IMR-90 (cell line): ENCODE measurements around the gene TRAPPC12. TPM values are rescaled to one million over a fixed set of nuclear protein-coding genes. Genes with fewer than 3 reads are reported as not detected.

Experiments
- ATAC-seq: fragments of 200-7000 bp; cut with Tn5 transposase; 2 replicates; pipeline ENCODE4 v1.9.1; 2020; ENCODE audit warnings: low read depth, mild to moderate bottlenecking, moderate library complexity
- BruUV-seq: library from RNA; stranded (reverse); fragments of 400-500 nt; replicated peaks from 2 replicates; lab custom pipeline; 2021; lab: Mats Ljungman, UMichigan
- CTCF ChIA-PET: fragments of 300-600 bp; formaldehyde crosslinking; extraction: SDS; loops from one replicate; lab custom pipeline; 2021; ENCODE audit warnings: antibody characterized with exemption; lab: Yijun Ruan, JAX
- POLR2A ChIA-PET: fragments of 300-600 bp; sonication (Branson Sonifier 250); formaldehyde crosslinking; loops from one replicate; lab custom pipeline; 2022; ENCODE audit warnings: antibody characterized with exemption; ENCODE audit not compliant: unreplicated experiment; lab: Charles Lee
- DNase-seq: peaks from one replicate; pipeline ENCODE4 v3.0.0; 2013
- H2AFZ ChIP-seq: replicated peaks from 2 replicates; pipeline ENCODE3; 2013; ENCODE audit warnings: low read length, mild to moderate bottlenecking; ENCODE audit not compliant: poor library complexity
- H2AK5ac ChIP-seq: 2 replicates; pipeline ENCODE4 v1.6.1; 2013; ENCODE audit warnings: low read depth, low read length, inconsistent platforms
- H2AK9ac ChIP-seq: replicated peaks from 2 replicates; pipeline ENCODE3; 2013; ENCODE audit warnings: mild to moderate bottlenecking, low read depth, low read length, moderate library complexity; ENCODE audit not compliant: poor library complexity
- H2BK120ac ChIP-seq: 2 replicates; pipeline ENCODE4 v1.6.1; 2013; ENCODE audit warnings: low read depth, low read length, inconsistent platforms
- H2BK15ac ChIP-seq: 3 replicates; pipeline ENCODE4 v1.6.1; 2013; ENCODE audit warnings: low read depth, low read length, inconsistent platforms
- H2BK20ac ChIP-seq: 2 replicates; pipeline ENCODE4 v1.6.1; 2013; ENCODE audit warnings: low read depth, mild to moderate bottlenecking, inconsistent platforms, low read length, moderate library complexity
- H2BK5ac ChIP-seq: 2 replicates; pipeline ENCODE4 v1.6.1; 2013; ENCODE audit warnings: mild to moderate bottlenecking, low read depth, low read length, inconsistent platforms; ENCODE audit not compliant: poor library complexity, severe bottlenecking
- H3K14ac ChIP-seq: replicated peaks from 2 replicates; pipeline ENCODE4 v1.6.1; 2013; ENCODE audit warnings: low read depth, low read length, inconsistent platforms
- H3K18ac ChIP-seq: 2 replicates; pipeline ENCODE4 v1.6.1; 2013; ENCODE audit warnings: low read depth, low read length, control low read depth
- H3K23ac ChIP-seq: 2 replicates; pipeline ENCODE4 v1.6.1; 2013; ENCODE audit warnings: low read depth, low read length, inconsistent platforms
- H3K27ac ChIP-seq: 2 replicates; pipeline ENCODE4 v1.5.1; 2013; ENCODE audit warnings: mild to moderate bottlenecking, control low read depth, low read length; ENCODE audit not compliant: insufficient read depth
- H3K27me3 ChIP-seq: 2 replicates; pipeline ENCODE4 v1.6.1; 2013; ENCODE audit warnings: low read length; ENCODE audit not compliant: control insufficient read depth, insufficient read depth
- H3K36me3 ChIP-seq: 2 replicates; pipeline ENCODE4 v1.6.1; 2013; ENCODE audit warnings: low read length, mixed read lengths; ENCODE audit not compliant: control insufficient read depth, insufficient read depth
- H3K4ac ChIP-seq: 2 replicates; pipeline ENCODE4 v1.6.1; 2013; ENCODE audit warnings: low read depth, low read length, inconsistent platforms
- H3K4me1 ChIP-seq: 2 replicates; pipeline ENCODE4 v1.6.1; 2013; ENCODE audit warnings: low read length, mixed read lengths; ENCODE audit not compliant: control insufficient read depth, insufficient read depth
- H3K4me2 ChIP-seq: 2 replicates; pipeline ENCODE4 v1.6.1; 2013; ENCODE audit warnings: low read depth, mild to moderate bottlenecking, control low read depth, low read length, moderate library complexity
- H3K4me3 ChIP-seq: 2 replicates; pipeline ENCODE4 v1.5.1; 2013; ENCODE audit warnings: low read depth, mild to moderate bottlenecking, control low read depth, low read length, moderate library complexity; ENCODE audit not compliant: insufficient read depth
- H3K56ac ChIP-seq: 2 replicates; pipeline ENCODE4 v1.6.1; 2013; ENCODE audit warnings: low read length, inconsistent platforms; ENCODE audit not compliant: insufficient read depth; ENCODE audit errors: extremely low read depth
- H3K79me1 ChIP-seq, 2 experiments: 2 replicates each; pipeline ENCODE4 v1.6.1; 2013; ENCODE audit warnings: low read length in 2 of 2, inconsistent platforms in 1 of 2, low read depth in 1 of 2
- H3K9ac ChIP-seq: 2 replicates; pipeline ENCODE4 v1.6.1; 2013; ENCODE audit warnings: low read depth, low read length, control low read depth
- H3K9me1 ChIP-seq: 2 replicates; pipeline ENCODE4 v1.6.1; 2013; ENCODE audit warnings: low read length, inconsistent platforms; ENCODE audit not compliant: insufficient read depth
- H3K9me3 ChIP-seq: 2 replicates; pipeline ENCODE4 v1.6.1; 2013; ENCODE audit warnings: low read length; ENCODE audit not compliant: control insufficient read depth, insufficient read depth
- H4K20me1 ChIP-seq: 2 replicates; pipeline ENCODE4 v1.6.1; 2013; ENCODE audit warnings: low read length, inconsistent platforms; ENCODE audit not compliant: insufficient read depth
- H4K5ac ChIP-seq: 2 replicates; pipeline ENCODE4 v1.6.1; 2013; ENCODE audit warnings: mild to moderate bottlenecking, low read depth, low read length, control low read depth
- H4K8ac ChIP-seq, 2 experiments: 2 replicates each; pipeline ENCODE4 v1.6.1; 2013; ENCODE audit warnings: low read depth in 2 of 2, low read length in 2 of 2, control low read depth in 1 of 2, inconsistent platforms in 1 of 2
- H4K91ac ChIP-seq: 2 replicates; pipeline ENCODE4 v1.6.1; 2013; ENCODE audit warnings: low read depth, low read length, inconsistent platforms; ENCODE audit not compliant: insufficient read depth
- CEBPB ChIP-seq: IDR thresholded peaks from 2 replicates; pipeline ENCODE4 v1.6.1; 2012; ENCODE audit warnings: low read depth, low read length, improper control_type of control experiment
- CHD1 ChIP-seq: IDR thresholded peaks from 2 replicates; pipeline ENCODE4 v1.6.1; 2012; ENCODE audit warnings: low read depth, low read length, improper control_type of control experiment
- CTCF ChIP-seq: conservative IDR thresholded peaks from 2 replicates; pipeline ENCODE4 v1.5.1; 2012; ENCODE audit warnings: mild to moderate bottlenecking, low read depth, low read length, improper control_type of control experiment
- ELK1 ChIP-seq: fragments of 150-350 bp; IDR thresholded peaks from 2 replicates; pipeline ENCODE4 v1.6.1; 2016; ENCODE audit warnings: low read depth, mild to moderate bottlenecking, low read length, moderate library complexity, borderline replicate concordance
- FOS ChIP-seq: fragments of 150-350 bp; IDR thresholded peaks from 2 replicates; pipeline ENCODE4 v1.6.1; 2016; ENCODE audit warnings: low read depth, low read length
- MAZ ChIP-seq: IDR thresholded peaks from 2 replicates; pipeline ENCODE4 v1.6.1; 2012; ENCODE audit warnings: low read depth, mild to moderate bottlenecking, low read length, improper control_type of control experiment, moderate library complexity, borderline replicate concordance
- MXI1 ChIP-seq: IDR thresholded peaks from 2 replicates; pipeline ENCODE4 v1.6.1; 2012; ENCODE audit warnings: low read depth, mild to moderate bottlenecking, low read length, moderate library complexity, borderline replicate concordance
- NFE2L2 ChIP-seq: fragments of 150-350 bp; IDR thresholded peaks from 2 replicates; pipeline ENCODE4 v1.6.1; 2016; ENCODE audit warnings: low read depth, mild to moderate bottlenecking, low read length
- POLR2A ChIP-seq: IDR thresholded peaks from 2 replicates; pipeline ENCODE4 v1.6.1; 2012; ENCODE audit warnings: mild to moderate bottlenecking, low read depth, low read length
- RAD21 ChIP-seq: IDR thresholded peaks from 2 replicates; pipeline ENCODE4 v1.6.1; 2012; ENCODE audit warnings: low read length, improper control_type of control experiment
- RCOR1 ChIP-seq: IDR thresholded peaks from 2 replicates; pipeline ENCODE4 v1.6.1; 2012; ENCODE audit warnings: mild to moderate bottlenecking, low read length, improper control_type of control experiment; ENCODE audit not compliant: insufficient replicate concordance
- RFX5 ChIP-seq: IDR thresholded peaks from 2 replicates; pipeline ENCODE4 v1.8.0; 2012; ENCODE audit warnings: low read depth, mild to moderate bottlenecking, low read length, moderate library complexity
- SMC3 ChIP-seq: fragments of 150-350 bp; IDR thresholded peaks from 2 replicates; pipeline ENCODE4 v1.6.1; 2016; ENCODE audit warnings: low read depth, mild to moderate bottlenecking, antibody characterized with exemption, low read length, moderate library complexity
- USF2 ChIP-seq: fragments of 150-350 bp; IDR thresholded peaks from 2 replicates; pipeline ENCODE4 v1.6.1; 2017; ENCODE audit warnings: mild to moderate bottlenecking, antibody characterized with exemption, low read length, low read depth
- WGBS, 2 experiments: methylation state at CpG; one replicate each; pipeline versions ENCODE4 v1.1.5 to v1.1.7; 2013; ENCODE audit warnings: missing lambda C conversion rate in 2 of 2; ENCODE audit not compliant: insufficient read length in 1 of 2; ENCODE audit errors: extremely low coverage in 2 of 2; 5-methylcytosine and 5-hydroxymethylcytosine counted together
- dilution Hi-C: fragments of 300-500 bp; cut with HindIII; formaldehyde crosslinking; loops from one replicate; pipeline ENCODE4 v1.14.3; 2018; ENCODE audit warnings: low sequenced_read_pairs; ENCODE audit not compliant: unreplicated experiment
- in situ Hi-C: fragments of 300-500 bp; cut with MboI; formaldehyde crosslinking; loops from 3 replicates; pipeline ENCODE4 v1.14.3; 2019; ENCODE audit warnings: low sequenced_read_pairs, inconsistent platforms, mixed read lengths
- intact Hi-C: fragments of 100-400 bp; cut with micrococcal nuclease; formaldehyde crosslinking; loops from 2 replicates; pipeline ENCODE4 v1.10.0; 2022
- polyA plus RNA-seq, 3 experiments: library from polyadenylated mRNA; depleted of rRNA; stranded (reverse); fragments of >200 nt; gene quantifications; 2 replicates each; pipeline ENCODE4 v1.2.3, GENCODE V29; 2012; ENCODE audit warnings: low replicate concordance in 1 of 3
- total RNA-seq: library from RNA; depleted of rRNA; stranded (reverse); fragments of >200 nt; gene quantifications from 2 replicates; pipeline ENCODE4 v1.2.3, GENCODE V29; 2012

The TRAPPC12 gene
- total and polyA plus RNA-seq, 2 of the 4 experiments (the other 2 are of a cell fraction), result 25.8 to 69.9 TPM

- H3K36me3 ChIP-seq, result peaks cover 31% of the 10 kb centered on the region
- no peak overlapping the region; the same call in 1 of the 2 replicates for H3K23ac ChIP-seq
- no peaks in the 10 kb centered on the region; the same call in 1 of the 2 replicates for H4K20me1 ChIP-seq
- no peak overlapping the region for H3K18ac ChIP-seq
- ChIA-PET CTCF (interaction anchor here (0.5 to 1.5 kb wide), 2 partner anchors 11 to 18 kb away, joined by 3 to 5 read pairs; no protein-coding TSS in a partner anchor), POLR2A (no interaction called here)
- no peaks in the 10 kb centered on the region for H3K27me3 ChIP-seq
- H2AFZ ChIP-seq, result no peak overlapping the region
- no peak overlapping the region for H4K8ac ChIP-seq
- no peak overlapping the region for H3K4ac ChIP-seq
- H3K4me2 ChIP-seq, result no peak overlapping the region
- ATAC-seq (no peak), DNase-seq (no peak)
- H3K56ac ChIP-seq, result no peak overlapping the region
- no peak overlapping the region for H3K14ac ChIP-seq
- no peak overlapping the region for H2BK120ac ChIP-seq
- in situ Hi-C loops (no loop called here), intact Hi-C loops (no loop called here), dilution Hi-C loops (no loop called here)
- WGBS, 2 experiments, result no CpG with 5 or more reads among the region's 7 CpGs
- peaks cover 24 to 33% of the 10 kb centered on the region in 2 experiments for H3K79me1 ChIP-seq
- H2BK5ac ChIP-seq, result no peak overlapping the region
- no peak overlapping the region for H2BK15ac ChIP-seq
- H3K9ac ChIP-seq, result no peak overlapping the region
- no peak overlapping the region for H4K91ac ChIP-seq
- BruUV-seq, result TSS peak; percentile 8
- no peak overlapping the region for H3K27ac ChIP-seq
- H3K9me1 ChIP-seq, result peaks cover 5% of the 10 kb centered on the region; the same call in 1 of the 2 replicates
- H3K4me3 ChIP-seq, result no peak overlapping the region
- H4K5ac ChIP-seq, result no peak overlapping the region
- no peak overlapping the region for H2BK20ac ChIP-seq
- no peaks in the 10 kb centered on the region for H3K4me1 ChIP-seq
- H2AK5ac ChIP-seq, result no peak overlapping the region
- H3K9me3 ChIP-seq, result no peaks in the 10 kb centered on the region
- H2AK9ac ChIP-seq, result no peak overlapping the region
- TF ChIP-seq RFX5 (no peak), CEBPB (no peak), RCOR1 (no peak), FOS (no peak), NFE2L2 (no peak), CTCF (no peak), USF2 (no peak), RAD21 (no peak), MAZ (no peak), CHD1 (no peak), POLR2A (no peak), SMC3 (no peak), ELK1 (no peak), MXI1 (no peak)
Measured at GRCh38 chr2:3405876-3406275, 26.4 kb downstream of the TRAPPC12 start.
